RCC 7860 (cell line): ENCODE results near the gene ZDHHC24.

ENCODE experiments used
- DNase-seq: peaks from one replicate; pipeline ENCODE4 v3.0.0-alpha.2; 2015; ENCODE audit warnings: low spot score
- FAIRE-seq: peaks from 2 replicates; lab custom pipeline; 2012; peaks lifted over from hg19 to GRCh38; lab: Jason Lieb, UNC

ZDHHC24 gene

DNA sequence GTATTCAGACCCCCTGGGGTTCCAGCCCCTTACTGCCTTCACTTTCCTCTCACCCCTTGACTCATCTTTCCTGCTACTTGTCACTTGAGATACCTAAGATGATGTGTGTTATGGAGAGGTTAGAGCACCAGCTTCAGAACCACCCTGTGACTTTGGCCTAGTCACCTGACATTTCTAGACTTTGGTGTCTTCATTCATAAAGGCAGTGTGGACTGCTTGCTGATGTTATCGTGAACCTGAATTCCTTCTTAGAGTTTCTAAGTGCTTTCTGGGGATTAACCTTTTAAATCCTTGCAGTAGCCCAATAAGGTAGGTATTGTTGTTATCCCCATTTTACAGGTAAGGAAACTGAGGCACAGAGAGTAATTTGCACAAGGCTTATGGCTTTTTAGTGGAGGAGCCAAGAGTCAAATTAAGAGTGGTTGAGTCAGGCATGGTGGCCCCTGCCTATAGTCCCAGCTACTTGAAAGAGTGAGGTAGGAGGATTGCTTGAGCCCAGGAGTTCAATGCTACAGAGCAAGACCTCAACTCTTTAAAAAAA, 40.5 kb downstream of the ZDHHC24 start:
- no peak for DNase-seq
- FAIRE-seq, result no peak

DNA sequence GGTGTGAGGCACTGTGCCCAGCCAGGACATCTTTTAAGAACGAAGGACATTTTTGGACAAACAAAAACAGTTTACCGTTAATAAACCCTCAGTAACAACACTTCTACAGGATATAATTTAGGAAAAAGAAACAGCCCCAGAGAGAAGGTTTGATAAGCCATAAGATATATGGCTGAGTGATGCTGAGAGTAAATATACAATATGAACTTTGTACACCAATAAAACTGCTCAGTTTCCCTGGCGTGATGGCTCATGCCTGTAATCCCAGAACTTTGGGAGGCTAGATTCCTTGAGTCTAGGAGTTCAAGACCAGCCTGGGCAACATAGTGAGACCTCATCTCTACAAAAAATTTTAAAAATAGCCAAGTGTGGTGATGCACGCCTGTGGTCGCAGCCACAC, 47.3 kb downstream of the ZDHHC24 start:
- DNase-seq (no peak), FAIRE-seq (no peak)

DNA sequence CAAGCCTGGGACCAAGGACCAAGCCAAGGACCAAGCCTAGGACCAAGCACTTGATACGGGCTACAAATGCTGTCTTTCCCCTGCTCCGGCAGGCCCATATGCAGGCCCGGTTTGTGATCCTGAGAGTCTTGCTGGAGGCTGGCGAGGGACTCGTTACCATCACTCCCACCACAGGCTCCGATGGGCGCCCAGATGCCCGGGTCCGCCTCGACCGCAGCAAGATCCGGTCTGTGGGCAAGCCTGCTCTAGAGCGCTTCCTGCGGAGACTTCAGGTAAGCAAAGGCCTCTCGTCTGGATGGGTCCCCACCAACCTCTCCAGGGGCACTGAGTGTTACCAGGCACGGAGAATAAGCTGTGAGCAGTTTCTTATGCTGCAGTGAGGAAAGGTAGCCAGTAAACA, 48.6 kb downstream of the ZDHHC24 start:
- FAIRE-seq (no peak), DNase-seq (no peak)

- DNase-seq, result no peak
- FAIRE-seq, result no peak
These were observed 50.4 kb downstream of the ZDHHC24 start for GRCh38 chr11:66495401-66495854.

DNA sequence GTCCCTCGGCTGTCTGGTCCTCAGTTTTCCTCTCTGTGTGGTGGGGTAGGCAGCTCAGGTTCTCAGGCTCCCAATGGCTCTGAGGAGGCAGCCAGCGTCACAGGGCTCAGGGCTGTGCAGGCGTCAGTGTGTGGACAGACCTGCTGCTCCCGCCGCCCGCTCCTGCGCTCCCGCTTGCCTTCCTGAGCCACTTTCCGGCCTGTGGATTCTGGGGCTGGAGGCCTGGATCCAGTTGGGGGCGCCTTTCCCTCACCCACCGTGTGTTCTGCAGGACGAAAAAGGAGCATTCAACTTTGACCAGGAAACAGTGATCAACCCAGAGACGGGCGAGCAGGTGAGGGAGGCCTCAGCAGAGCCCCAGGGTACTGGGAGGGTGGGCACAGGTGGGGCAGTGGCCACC, 50.9 kb downstream of the ZDHHC24 start:
- no peak for DNase-seq
- no peak for FAIRE-seq

GRCh38 chr11:66494458-66494857, 51.4 kb downstream of the ZDHHC24 start:
- FAIRE-seq, result no peak
- no peak for DNase-seq

- no peak for FAIRE-seq
- DNase-seq, result no peak
These were observed 52.7 kb downstream of the ZDHHC24 start for GRCh38 chr11:66493130-66493529.

DNA sequence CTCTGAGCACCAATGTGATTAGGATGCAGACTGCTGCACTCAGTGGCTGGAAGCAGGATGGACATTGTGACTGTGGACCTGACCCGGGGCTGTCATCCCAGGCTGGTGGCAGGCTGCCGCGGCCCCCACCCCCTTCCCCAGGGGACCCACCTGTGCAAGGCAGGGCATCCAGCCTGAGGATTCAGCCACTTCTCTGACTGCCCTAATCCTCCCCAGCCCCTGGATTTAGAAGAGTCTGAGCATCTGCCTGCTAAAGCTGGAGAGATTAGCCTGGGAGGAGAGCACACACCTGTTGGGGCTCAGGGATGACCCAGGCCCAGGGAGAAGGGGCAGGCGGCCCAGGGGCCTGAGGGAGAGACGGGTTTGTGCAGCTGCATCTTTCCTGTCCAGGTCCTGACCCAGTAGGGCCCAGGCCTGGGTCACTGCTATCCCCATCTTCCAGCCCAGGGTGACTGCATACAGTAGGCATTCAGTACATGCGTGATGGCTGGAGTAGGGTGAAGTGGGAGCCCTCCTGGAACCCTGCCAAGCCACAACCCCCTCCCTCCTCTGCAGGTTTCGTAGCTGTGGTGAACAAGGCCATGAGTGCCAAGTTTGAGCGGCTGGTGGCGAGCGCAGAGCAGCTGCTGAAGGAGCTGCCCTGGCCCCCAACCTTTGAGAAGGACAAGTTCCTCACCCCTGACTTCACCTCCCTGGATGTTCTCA, 53.5 kb downstream of the ZDHHC24 start:
- DNase-seq, result no peak
- no peak for FAIRE-seq

DNA sequence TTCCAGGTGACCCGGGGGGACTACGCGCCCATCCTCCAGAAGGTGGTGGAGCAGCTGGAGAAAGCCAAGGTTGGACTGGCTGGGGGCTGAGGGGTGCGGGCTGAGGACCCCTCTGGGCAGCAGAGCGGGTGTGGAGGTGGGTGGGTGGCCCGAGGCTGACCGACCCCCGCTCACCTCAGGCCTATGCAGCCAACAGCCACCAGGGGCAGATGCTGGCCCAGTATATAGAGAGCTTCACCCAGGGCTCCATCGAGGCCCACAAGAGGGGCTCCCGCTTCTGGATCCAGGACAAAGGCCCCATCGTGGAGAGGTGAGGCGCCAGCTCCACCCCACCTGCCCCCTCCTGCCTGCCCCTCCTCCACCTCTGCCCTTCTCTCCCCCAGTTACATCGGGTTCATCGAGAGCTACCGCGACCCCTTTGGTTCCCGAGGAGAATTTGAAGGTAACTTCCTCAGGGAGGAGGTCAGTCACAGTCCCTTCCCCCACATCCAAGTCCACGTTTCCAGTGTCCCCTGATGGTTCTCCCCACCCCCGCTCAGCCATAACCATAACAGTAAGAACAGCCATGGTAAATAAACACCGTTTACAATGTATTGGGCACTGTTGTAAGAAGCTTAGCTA, 54.4 kb downstream of the ZDHHC24 start:
- no peak for FAIRE-seq
- DNase-seq, result no peak

DNA sequence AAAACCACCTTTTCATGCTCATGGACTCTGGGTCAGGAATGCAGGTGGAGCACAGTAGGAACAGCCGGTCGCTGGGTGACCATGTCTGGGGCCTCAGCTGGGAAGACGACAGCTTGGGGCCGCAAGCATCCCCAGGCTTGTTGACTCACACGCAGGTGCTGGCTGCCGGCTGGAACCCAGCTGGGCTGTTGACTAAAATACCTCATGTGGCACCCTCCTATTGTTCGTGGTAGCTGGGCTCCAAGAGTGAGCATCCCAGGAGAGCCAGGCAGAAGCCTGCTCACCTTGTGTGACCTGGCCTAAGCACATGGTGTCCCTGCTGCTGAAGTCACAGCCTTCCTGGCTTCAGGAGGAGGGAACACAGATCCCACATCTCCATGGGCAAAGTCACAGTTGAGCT, 56.2 kb downstream of the ZDHHC24 start:
- DNase-seq (no peak), FAIRE-seq (no peak)

DNA sequence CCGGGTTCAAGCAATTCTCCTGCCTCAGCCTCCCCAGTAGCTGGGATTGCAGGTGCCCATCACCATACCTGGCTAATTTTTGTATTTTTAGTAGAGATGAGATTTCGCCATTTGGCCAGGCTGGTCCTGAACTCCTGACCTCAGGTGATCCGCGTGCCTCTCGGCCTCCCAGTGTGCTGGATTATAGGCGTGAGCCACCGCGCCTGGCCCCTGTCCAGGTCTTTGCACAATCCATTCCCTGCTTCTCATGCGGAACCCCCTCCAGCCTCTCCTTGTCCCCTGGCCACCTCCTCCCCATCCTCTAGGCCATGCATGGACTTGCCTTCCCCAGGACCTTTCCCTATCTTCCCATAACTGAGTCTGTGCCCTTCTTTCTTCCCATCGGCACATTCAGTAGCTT, 56.9 kb downstream of the ZDHHC24 start:
- FAIRE-seq (no peak), DNase-seq (no peak)

- FAIRE-seq (no peak), DNase-seq (no peak)
These were observed 61.0 kb downstream of the ZDHHC24 start for GRCh38 chr11:66484806-66485380.

DNA sequence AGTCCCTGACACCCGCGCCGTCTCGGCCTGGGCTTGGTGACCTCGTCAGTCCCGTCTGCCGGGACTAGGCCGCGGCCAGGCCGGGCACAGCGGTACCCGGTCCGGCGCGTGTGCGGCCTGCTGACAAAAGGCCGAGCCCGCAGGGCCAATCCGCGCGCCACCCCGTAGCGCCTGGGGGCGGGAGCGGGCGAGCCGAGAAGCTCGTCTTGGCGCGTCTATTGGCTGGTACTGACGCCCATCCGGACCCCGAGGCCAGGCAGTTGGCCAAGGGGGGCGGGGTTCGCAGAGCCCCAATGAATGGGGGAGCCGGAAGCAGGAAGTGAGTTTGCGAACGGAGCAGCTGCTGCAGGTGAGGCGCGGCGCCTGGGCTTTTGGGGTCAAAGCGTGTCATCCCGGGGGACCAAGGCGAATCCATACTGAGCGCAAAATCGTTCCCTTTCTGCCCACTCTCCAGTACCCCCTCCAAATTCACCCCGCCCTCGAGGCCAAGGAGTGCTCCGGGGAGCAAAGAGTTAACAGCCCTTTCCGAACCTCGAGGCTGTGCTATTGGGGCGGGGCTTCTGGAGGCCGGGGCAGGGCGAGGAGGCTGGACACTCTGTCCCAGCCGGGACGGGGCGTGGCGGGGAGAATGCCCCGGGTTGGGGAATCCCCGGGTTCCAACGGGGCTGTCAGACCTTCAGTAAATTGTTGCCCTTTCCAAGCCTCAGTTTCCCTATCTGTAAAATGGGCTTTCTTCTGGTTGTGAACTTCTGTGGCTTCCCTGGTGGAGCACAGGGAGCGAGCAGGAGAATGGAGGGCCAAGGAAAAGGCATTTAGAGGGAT, 65.5 kb downstream of the ZDHHC24 start, which contains the start of gene DPP3:
TSS of gene DPP3 (plus strand) at position 318 of the 822 bp plus-strand sequence. CDS start 1,767 bp downstream, outside the sequence.
- DNase-seq (peak; percentile 85), FAIRE-seq (peak; percentile 46)

DNA sequence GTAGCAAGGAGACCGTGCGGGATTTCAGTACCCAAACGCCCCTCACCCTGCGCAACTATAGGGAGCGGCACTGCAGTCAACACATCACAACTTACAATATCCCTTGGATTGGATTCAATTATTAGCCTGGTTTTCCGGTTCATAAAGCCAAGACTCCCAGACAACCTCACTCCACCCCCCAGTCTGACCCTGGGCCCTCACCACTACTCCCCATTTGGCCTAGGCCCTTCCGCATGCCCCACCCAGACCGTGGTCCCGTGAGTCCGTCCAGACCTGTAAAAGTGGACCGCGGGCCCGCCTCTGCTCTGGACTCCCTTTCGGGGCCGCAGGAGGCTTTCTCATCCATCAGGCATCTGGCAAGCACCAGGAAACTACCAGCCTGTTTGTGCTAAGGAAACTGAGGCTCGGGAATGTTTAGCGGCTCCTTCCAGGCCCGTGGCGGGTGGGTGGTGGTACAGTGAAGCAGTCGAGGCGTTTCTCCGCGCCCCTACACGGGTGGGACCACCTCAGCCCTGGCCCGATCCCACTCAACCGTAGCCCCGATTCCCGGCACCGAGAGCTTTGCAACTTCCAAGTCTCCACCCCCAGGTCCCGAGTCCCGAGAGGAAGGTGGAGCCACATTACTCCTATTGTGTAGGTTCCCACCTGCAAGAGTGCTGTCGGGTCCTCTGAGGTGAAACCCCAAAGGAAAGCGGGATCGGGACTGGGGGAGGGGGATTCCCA, 66.3 kb downstream of the ZDHHC24 start:
- FAIRE-seq (no peak), DNase-seq (peak; percentile 14)

- FAIRE-seq, result no peak
These were observed 67.0 kb downstream of the ZDHHC24 start for GRCh38 chr11:66478729-66479393.

DNA sequence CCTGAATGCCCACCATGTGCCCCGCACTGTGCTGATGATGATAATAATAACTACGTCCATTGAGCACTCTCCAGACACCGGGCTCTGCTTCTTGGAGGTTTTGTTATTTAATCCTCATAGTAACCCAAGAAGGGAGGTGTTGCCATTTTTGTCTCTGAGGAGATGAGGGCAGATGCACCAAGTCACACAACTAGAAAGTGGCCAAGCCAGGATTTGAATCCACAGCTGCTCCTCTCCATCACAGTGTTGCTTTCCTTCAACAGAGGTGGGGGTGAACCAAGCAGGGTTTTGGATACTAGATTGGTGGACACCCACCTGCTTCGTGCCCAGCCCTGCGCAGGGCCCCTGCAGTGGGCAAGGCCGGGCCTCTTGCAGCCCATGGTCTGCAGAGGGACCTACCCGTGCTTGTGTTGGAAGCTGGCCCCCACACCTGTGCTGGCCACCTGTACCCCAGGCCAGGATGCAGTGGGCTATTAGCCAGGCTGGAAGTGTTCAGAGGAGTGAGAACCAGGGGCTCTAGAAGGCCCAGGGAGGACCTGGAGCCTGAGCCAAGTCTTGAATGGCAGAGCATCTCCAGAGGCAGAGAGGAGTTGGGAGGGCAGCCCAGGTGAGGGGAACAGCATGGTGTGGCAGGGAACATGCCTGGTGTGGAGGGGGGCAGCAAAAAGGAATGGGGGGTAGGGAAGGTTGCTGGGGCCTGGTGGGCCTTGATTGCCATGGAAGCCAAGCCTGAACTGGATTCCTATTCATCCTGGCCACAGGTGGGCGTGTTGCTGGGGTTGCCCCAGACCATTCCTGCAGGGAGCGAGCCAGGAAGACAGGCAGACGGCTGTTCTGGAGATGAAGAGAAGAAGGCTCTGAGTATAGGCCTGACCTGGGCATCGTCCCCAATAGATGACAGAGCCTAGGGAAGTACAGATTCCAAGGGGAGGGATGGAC, 68.3 kb downstream of the ZDHHC24 start:
- DNase-seq (no peak), FAIRE-seq (no peak)

More at GRCh38 chr11:66478729-66479393, 67.0 kb downstream of the ZDHHC24 start:
- no peak for DNase-seq

GRCh38 chr11:66476841-66477251, 69.0 kb downstream of the ZDHHC24 start:
- no peak for DNase-seq
- FAIRE-seq, result no peak

DNA sequence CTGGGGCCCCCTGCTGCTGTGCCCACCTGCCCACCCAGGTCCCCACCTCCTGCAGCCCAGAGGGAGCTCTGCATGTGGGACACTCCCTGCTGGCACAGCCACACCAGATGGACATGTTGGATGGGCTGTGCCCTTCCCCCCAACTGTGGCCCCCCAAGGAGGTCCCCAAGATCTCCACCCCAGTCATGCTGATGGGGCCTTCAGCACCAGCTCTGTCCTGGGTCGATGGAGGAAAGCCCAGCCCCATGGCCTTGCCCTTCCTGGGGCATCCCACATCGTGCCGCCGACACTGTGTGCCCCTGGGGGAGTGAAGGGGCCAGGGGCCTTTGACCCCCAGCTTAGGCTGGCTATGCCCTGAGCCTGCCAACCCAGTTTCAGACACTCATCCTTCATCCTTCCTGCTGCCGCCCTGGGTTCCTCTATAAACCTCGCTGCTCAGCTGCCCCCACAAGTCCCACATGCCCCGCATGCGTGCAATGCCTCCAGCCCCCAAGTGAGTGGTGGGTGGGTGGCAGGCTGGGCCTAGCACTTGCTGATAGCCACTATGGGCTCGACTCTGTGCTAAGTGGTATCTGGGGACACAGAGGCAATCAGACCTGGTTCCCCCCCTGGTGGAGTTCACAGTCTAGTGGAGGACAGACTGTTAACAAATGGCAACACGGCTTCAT, 69.5 kb downstream of the ZDHHC24 start:
- no peak for DNase-seq
- no peak for FAIRE-seq
